NT2/D1 (cell line): ENCODE results near the gene DHX29.
"Not testable (repeated sequence)": the region's sequence is repeated elsewhere in the genome, so short reads cannot be mapped to it uniquely, and the experiment has no call there.

Experiments
- DNase-seq: peaks from one replicate; pipeline ENCODE4 v3.0.0-alpha.2; 2011; ENCODE audit warnings: low read depth, low spot score
- H3K27me3 ChIP-seq: 2 replicates; pipeline ENCODE4 v1.6.0; 2011; ENCODE audit warnings: mild to moderate bottlenecking; ENCODE audit not compliant: insufficient read length, insufficient read depth
- H3K36me3 ChIP-seq: 2 replicates; pipeline ENCODE4 v1.6.1; 2011; ENCODE audit warnings: mild to moderate bottlenecking, low read length, mixed read lengths; ENCODE audit not compliant: insufficient read depth, insufficient read length
- H3K4me1 ChIP-seq: 2 replicates; pipeline ENCODE4 v1.5.1; 2011; ENCODE audit not compliant: insufficient read depth, insufficient read length
- H3K4me3 ChIP-seq: 2 replicates; pipeline ENCODE4 v1.5.1; 2011; ENCODE audit warnings: low read depth; ENCODE audit not compliant: insufficient read length
- H3K9ac ChIP-seq: 2 replicates; pipeline ENCODE4 v1.6.0; 2011; ENCODE audit warnings: low read depth; ENCODE audit not compliant: insufficient read length
- H3K9me3 ChIP-seq: 2 replicates; pipeline ENCODE4 v1.5.1; 2011; ENCODE audit warnings: mild to moderate bottlenecking, low read length; ENCODE audit not compliant: insufficient read depth
- SUZ12 ChIP-seq: IDR thresholded peaks from 2 replicates; pipeline ENCODE4 v1.6.1; 2011; ENCODE audit not compliant: insufficient read length, insufficient read depth; ENCODE audit errors: extremely low read depth
- YY1 ChIP-seq: IDR thresholded peaks from 2 replicates; pipeline ENCODE4 v1.6.1; 2011; ENCODE audit not compliant: insufficient read length, insufficient read depth
- ZNF274 ChIP-seq: IDR thresholded peaks from 2 replicates; pipeline ENCODE4 v1.6.1; 2011; ENCODE audit warnings: mild to moderate bottlenecking, low read depth, low read length

Gene DHX29

GRCh38 chr5:55325621-55326020 is 18.1 kb upstream of the DHX29 start:
- no peaks in the 10 kb centered on the region for H3K9me3 ChIP-seq
- H3K4me1 ChIP-seq = no peaks in the 10 kb centered on the region
- TF ChIP-seq SUZ12 (no peak), YY1 (no peak), ZNF274 (no peak)
- H3K36me3 ChIP-seq = peaks cover 49% of the 10 kb centered on the region
- H3K9ac ChIP-seq = no peak overlapping the region
- H3K27me3 ChIP-seq = no peaks in the 10 kb centered on the region
- H3K4me3 ChIP-seq = no peak overlapping the region
- DNase-seq = no peak

DNA sequence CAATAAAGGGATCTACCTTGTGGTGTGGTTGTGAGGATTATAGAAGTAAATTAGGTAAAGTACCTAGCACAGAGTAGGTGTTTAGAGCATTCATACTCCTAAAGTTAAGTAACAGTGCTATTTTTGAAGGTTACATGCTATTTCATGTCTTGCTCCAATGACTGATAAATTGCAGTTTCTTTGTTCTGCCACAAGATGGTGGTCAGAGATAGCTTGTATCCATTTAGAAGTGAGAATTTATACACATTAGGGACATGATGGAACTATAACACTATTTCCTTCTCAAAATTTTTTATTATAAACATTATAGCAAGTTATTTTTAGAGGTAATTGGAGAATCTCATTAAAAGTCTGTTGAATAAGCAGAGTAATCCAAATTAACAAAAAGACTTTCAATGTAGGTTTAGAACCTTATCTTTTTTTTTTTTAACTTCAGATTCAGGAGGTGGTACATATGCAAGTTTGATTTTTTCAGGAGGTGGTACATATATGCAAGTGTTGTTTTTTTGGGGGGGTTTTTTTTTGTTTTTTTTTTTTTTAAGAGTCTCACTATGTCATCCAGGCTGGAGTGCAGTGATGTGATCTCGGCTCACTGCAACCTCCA is 17.4 kb upstream of the DHX29 start:
- peaks cover 46% of the 10 kb centered on the region for H3K36me3 ChIP-seq
- TF ChIP-seq SUZ12 (no peak), ZNF274 (no peak), YY1 (no peak)
- H3K4me1 ChIP-seq = no peaks in the 10 kb centered on the region
- no peak overlapping the region for H3K9ac ChIP-seq
- no peak overlapping the region for H3K4me3 ChIP-seq
- DNase-seq = no peak
- no peaks in the 10 kb centered on the region for H3K9me3 ChIP-seq
- H3K27me3 ChIP-seq = no peaks in the 10 kb centered on the region

- Histone ChIP-seq H3K9me3 (no peaks in the 10 kb centered on the region), H3K9ac (no peak overlapping the region), H3K27me3 (no peaks in the 10 kb centered on the region), H3K36me3 (peaks cover 38% of the 10 kb centered on the region), H3K4me3 (no peak overlapping the region), H3K4me1 (no peaks in the 10 kb centered on the region)
- TF ChIP-seq SUZ12 (no peak), YY1 (no peak)
- DNase-seq = no peak
Measured at GRCh38 chr5:55324006-55324405, 16.5 kb upstream of the DHX29 start.

- Histone ChIP-seq H3K36me3 (peaks cover 12% of the 10 kb centered on the region), H3K9ac (no peak overlapping the region), H3K9me3 (no peaks in the 10 kb centered on the region), H3K4me3 (no peak overlapping the region), H3K27me3 (no peaks in the 10 kb centered on the region), H3K4me1 (no peaks in the 10 kb centered on the region)
- no peak for DNase-seq
- TF ChIP-seq YY1 (no peak), SUZ12 (no peak), ZNF274 (no peak)
Measured at GRCh38 chr5:55320571-55320970, 13.1 kb upstream of the DHX29 start.

DNA sequence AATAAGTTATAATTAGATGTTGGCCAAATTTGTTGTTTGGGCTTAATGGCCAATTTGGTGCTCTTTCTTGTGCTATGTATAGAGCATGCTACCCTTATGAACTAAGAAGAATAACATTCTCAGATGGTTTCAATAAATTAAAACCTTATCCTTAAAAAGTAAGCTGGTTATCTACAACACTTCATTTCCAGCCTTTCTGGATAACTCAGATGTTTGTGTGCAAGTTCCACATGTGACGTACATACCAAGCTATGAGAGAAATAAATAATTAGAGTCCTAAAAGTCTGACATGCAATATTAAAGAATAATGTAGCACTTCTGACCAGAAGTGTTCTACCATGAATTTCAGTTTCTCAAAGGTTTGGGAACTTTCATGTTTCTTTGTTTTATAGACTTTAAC is 12.0 kb upstream of the DHX29 start:
- Histone ChIP-seq H3K9ac (no peak overlapping the region), H3K4me3 (no peak overlapping the region), H3K36me3 (peaks cover 12% of the 10 kb centered on the region), H3K27me3 (no peaks in the 10 kb centered on the region), H3K9me3 (no peaks in the 10 kb centered on the region), H3K4me1 (no peaks in the 10 kb centered on the region)
- DNase-seq = no peak
- no peak for TF ChIP-seq YY1
- no peak for TF ChIP-seq SUZ12
- no peak for TF ChIP-seq ZNF274

DNA sequence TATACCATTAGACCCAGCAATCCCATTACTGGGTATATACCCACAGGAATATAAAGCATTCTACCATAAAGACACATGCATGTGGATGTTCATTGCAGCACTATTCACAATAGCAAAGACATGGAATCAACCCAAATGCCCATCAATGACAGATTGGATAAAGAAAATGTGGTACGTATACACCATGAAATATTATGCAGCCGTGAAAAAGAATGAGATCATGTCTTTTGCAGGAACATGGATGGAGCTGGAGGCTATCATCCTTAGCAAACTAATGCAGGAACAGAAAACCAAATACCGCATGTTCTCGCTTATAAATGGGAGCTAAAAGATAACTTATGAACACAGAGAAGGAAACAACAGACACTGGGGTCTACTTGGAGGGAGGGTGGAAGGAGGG is 10.7 kb upstream of the DHX29 start:
- not testable (repeated sequence) for H3K4me3 ChIP-seq, H3K27me3 ChIP-seq, H3K9ac ChIP-seq, H3K36me3 ChIP-seq, H3K9me3 ChIP-seq, DNase-seq, H3K4me1 ChIP-seq

DNA sequence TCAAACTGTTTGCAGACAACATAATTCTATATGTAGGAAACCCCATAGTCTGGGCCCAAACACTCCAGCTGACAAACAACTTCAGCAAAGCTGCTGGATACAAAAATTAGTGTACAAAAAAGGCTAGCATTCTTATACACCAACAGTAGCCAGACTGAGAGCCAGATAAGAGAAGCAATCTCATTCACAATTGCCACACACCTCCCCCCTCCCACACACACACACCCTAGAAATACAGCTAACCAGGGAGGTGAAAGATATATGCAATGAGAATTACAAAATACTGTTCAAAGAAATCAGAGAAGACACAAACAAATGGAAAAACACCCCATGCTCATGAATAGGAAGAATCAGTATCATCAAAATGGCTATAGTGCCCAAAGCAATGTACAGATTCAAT is 9.3 kb upstream of the DHX29 start:
- no peaks in the 10 kb centered on the region for H3K4me1 ChIP-seq
- H3K9me3 ChIP-seq = no peaks in the 10 kb centered on the region
- no peak for DNase-seq
- H3K36me3 ChIP-seq = peaks cover 9% of the 10 kb centered on the region
- no peak overlapping the region for H3K4me3 ChIP-seq
- TF ChIP-seq SUZ12 = no peak
- no peak for TF ChIP-seq YY1
- no peaks in the 10 kb centered on the region for H3K27me3 ChIP-seq
- no peak overlapping the region for H3K9ac ChIP-seq

DNA sequence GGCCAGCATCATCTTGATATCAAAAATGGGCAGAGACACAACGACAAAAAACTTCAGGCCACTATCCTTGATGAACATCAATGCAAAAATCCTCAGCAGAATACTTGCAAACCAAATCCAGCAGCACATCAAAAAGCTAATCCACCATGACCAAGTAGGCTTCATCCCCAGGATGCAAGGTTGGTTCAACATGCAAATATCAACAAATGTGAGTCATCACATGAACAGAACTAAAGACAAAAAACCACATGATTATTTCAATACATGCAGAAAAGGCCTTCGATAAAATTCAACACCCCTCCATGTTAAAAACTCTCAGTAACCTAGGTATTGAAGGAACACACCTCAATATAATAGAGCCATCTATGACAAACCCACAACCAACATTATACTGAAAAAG is 8.8 kb upstream of the DHX29 start:
- no peak overlapping the region for H3K9ac ChIP-seq
- peaks cover 3% of the 10 kb centered on the region for H3K9me3 ChIP-seq
- no peaks in the 10 kb centered on the region for H3K27me3 ChIP-seq
- TF ChIP-seq YY1 = no peak
- no peak for TF ChIP-seq SUZ12
- TF ChIP-seq ZNF274 = no peak
- DNase-seq = no peak
- no peak overlapping the region for H3K4me3 ChIP-seq
- H3K4me1 ChIP-seq = no peaks in the 10 kb centered on the region
- H3K36me3 ChIP-seq = peaks cover 13% of the 10 kb centered on the region
